Activated CD8-positive, alpha-beta memory T cell treated with anti-CD3 and anti-CD28 coated beads for 4 hours (primary cell): Measurements from ENCODE around the gene SLC4A1AP.
"Not testable (repeated sequence)": the region's sequence is repeated elsewhere in the genome, so short reads cannot be mapped to it uniquely, and the experiment has no call there.

ENCODE experiments used
- DNase-seq, 2 donors: peaks; one replicate each; pipeline ENCODE4 v3.0.0-alpha.2; 2020; ENCODE audit warnings: low read depth in 2 of 2

Gene SLC4A1AP

GRCh38 chr2:27651056-27651455 lies 12.6 kb upstream of the SLC4A1AP start:
- DNase-seq: no peak

DNA sequence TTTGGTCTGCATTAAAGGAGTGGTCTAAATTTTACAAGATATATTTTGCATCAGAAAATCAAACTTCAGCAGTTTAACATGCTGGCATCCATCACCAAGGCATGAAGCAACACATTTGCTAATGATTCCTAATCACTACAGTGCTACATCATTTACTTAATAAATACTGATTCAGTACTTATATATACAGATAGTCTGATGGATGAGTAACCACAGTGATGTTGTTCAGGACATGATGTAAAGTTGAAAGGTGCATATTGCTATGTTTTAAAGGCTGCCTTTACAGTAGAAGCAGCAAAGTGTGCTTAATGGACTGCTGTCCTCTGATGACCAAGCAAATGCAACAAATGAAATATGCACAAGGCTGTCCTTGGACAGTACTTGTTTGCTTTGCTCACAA lies 11.3 kb upstream of the SLC4A1AP start:
- DNase-seq: no peak

DNA sequence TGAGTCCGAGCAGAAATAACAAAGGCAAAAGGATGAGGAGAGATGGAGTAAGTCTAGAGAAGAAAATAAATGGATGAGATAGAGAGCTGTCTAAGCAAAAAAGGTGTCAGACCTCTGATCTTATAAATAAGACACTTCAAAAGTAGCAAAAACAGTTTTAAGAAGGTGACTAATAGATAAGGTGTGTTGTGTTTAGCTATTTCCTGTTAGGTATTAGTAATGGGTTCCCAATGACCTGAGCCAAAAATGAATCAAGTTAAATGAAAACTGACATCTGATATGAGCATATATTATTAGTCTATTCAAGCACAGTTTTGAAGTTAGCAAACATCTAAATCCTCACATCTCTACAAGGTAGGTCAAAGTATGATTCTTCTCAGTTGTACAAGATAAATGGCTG lies 10.9 kb upstream of the SLC4A1AP start:
- DNase-seq: no peak

DNA sequence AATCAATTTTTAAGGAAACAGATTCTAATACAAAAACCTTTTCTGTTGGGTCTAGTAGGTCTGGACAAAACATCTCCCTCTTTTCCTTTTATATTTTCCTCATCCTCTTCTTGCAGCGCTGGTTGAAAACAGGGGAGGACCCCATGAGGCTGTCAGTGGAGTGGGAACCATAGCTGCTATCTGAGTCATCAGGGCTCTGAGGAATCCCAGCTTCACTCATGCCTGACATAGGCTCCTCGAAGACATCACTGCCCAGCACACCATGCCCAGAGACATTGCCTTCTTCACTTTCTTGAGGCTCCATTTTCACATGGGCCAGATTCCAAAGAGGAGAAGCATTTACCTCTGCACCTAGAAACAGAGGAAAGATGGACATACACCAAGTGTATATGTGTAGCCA lies 10.3 kb upstream of the SLC4A1AP start:
- DNase-seq: no peak

DNA sequence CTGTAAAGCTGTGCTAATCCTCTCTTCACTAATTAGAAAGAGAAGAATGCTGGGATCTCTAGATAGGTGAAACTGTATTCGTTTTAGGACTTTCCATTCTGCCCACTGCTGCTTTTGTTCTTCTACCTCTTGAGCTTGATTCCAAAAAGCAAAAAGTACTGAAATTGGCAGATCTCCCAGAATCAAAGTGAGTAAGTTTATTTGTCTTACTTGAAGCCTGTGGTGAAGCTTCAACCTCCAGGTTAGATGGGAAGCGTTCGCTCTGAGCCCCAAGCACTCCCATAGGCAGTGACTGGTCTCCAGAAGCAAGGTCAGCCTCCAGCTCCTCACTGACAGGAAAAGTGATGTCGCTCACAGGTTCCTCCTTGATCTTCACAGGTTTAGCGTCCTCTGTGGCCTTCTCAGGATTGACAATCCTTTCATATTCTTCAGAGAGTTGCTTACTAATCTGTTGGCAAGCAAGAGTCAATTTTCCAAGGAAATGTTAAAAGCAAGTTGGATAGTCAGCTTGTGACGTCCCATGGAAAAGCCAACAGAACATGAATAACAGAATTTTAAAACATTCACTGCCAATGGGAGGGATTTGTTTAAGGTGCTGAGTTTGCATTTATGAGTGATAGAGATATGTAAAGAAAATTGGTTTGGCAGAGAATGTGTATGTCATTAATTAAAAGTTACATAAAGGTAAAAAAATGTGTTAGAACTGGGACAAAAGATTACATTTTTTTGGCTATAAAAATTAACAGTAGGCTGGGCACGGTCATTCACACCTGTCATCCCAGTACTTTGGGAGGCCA lies 8.3 kb upstream of the SLC4A1AP start:
- no peak for DNase-seq

DNA sequence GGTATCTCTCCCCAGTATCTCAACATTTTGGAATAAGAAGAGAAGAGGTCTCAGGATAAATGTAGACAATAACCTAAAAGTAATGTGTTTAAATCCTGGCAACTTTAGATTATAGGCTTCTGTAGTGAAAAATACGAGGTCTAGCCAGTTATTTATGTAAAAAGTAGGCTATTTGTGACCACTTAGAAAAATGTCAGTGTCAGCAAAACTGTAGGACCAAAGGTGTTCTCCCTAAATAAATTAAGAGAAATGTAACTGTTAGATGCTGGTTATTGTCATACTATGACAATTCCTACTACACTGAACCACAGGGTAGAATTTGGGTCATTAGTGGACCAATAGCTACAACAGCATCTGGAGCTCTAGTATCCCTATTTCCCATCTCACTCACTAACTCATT lies 2.3 kb upstream of the SLC4A1AP start:
- DNase-seq: no peak

GRCh38 chr2:27664154-27664574 lies 475 bp downstream of the SLC4A1AP start:
- DNase-seq: no peak

DNA sequence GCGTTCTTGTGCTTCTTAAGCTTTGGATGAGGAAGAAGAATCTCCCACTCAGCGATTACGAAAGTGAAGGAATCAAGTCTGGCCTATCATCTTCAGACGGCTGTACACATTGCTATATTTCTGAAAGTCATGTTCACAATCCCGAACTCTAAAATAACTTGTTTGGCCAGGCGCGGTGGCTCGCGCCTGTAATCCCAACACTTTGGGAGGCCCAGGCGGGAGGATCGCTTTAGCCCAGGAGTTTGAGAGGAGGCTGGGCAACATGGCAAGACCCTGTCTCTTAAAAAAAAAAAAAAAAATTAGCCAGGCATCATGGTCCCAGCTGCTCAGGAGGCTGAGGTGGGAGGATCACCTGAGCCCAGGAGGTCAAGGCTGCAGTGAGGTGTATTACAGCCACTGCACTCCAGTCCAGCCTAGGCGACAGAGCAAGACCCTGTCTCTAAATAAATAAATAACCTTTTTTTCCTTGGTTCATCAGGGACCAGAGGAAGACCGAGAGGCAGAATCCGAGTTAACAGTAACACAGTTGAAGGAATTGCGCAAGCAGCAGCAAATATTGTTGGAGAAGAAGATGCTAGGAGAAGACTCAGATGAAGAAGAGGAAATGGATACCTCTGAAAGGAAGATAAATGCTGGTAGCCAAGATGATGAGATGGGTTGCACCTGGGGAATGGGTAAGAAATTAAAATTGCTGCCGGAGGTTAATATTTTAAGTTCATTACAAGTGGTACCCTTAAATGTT lies 1.1 kb downstream of the SLC4A1AP start:
- no peak for DNase-seq

DNA sequence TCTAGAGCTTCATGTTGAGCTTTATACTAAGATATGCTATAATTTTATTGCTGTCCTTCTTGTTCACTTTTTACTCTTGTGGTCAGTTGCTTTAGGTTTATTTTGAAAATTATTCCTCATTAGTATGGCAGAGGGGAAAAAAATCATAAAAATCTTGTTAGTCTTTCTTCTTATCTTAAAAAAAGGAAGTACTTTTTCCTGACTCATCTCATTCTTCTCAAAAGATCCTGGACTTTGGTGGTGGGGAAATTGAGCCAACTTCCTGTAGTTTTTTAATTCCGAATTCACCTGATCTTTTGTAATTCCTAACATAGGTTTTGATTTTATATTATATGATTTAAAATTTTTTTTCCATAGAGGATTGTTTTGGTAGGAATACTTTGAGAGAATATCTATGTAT lies 3.8 kb downstream of the SLC4A1AP start:
- DNase-seq: no peak

DNA sequence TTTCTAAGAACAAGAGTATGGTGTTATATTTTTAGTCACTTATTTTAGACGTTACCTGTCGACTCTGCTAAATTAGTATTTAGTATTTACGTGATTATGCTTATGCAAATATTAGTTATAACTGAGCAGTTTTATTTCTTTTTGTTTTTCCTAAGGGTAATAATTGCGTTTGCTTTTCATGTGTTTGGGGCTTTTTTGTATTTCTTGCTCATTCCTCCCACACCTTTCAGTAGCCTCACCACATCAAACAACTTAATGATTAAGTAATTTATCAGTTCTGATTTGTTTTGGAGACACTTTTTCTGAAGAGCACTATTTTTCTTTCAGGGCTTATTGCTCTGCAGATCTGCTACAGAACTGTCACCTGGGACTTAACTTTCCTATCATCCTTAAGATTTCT lies 7.5 kb downstream of the SLC4A1AP start:
- no peak for DNase-seq

GRCh38 chr2:27672723-27673486 lies 9.2 kb downstream of the SLC4A1AP start:
- no peak for DNase-seq

- no peak for DNase-seq
Observed at GRCh38 chr2:27680571-27680970, 16.9 kb downstream of the SLC4A1AP start.

- DNase-seq: no peak
Observed at GRCh38 chr2:27681841-27682240, 18.2 kb downstream of the SLC4A1AP start.

DNA sequence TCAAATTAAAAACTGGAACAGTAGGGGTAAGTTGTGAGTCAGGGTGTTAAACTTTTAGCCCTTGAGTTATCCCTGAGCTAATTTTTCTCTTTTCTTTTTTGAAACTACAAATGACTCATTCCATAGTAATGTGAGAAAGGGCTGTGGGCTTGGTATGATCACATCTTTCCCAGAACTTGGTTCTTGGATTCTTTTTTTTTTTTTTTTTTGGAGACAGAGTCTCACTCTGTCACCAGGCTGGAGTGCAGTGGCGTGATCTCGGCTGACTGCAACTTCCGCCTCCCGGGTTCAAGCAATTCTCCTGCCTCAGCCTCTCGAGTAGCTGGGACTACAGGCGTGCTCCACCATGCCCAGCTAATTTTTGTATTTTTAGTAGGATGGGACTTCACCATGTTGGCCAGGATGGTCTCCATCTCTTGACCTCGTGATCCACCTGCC lies 18.7 kb downstream of the SLC4A1AP start:
- DNase-seq: not testable (repeated sequence)

DNA sequence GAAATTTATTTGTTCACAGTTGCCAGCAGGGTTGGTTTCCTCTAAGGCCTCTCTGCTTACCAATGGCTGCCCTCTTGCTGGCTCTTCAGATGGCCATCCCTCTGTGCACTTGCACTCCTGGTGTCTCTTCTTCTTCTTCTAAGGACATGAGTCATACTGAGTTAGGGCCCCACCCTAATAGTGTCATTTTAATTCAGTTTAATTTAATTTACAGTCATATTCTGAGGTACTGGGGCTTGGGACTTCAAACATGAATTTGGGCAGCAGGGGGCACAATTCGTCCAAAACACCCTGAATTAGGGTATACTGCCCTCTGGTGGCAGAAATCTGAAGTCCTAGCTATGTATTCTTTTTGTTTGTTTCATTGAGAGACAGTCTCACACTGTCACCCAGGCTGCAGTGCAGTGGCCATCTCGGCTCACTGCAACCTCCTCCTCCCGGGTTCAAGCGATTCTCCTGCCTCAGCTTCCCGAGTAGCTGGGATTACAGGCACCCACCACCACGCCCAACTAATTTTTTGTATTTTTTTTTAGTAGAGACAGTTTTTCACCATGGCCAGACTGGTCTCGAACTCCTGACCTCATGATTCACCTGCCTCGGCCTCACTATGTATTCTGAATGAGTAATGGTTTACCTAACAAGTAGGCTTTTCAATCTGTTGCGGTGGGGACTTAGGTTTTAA lies 19.8 kb downstream of the SLC4A1AP start:
- peak; percentile 72 to 74 for DNase-seq

- DNase-seq: not testable (repeated sequence)
Observed at GRCh38 chr2:27685006-27685405, 21.3 kb downstream of the SLC4A1AP start.

- DNase-seq: no peak
Observed at GRCh38 chr2:27685577-27685976, 21.9 kb downstream of the SLC4A1AP start.

GRCh38 chr2:27687232-27687631 lies 23.5 kb downstream of the SLC4A1AP start:
- no peak for DNase-seq

- DNase-seq: no peak
Observed at GRCh38 chr2:27689424-27689823, 25.7 kb downstream of the SLC4A1AP start.

DNA sequence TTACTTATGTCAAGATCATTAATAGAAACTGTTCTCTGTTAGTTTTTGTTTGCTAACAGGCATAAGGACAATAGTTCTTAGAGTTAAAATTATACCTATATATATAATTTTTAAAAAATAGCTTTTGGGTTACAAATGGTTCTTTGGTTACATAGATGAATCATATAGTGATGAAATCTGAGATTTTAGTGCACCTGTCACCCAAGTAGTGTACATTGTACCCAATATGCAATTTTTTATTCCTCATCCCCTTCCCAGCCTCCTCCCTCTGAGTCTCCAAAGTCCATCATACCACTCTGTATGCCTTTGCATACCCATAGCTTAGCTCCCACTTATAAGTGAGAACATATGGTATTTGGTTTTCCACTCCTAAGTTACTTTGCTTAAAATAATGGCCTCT lies 26.4 kb downstream of the SLC4A1AP start:
- DNase-seq: no peak

GRCh38 chr2:27697660-27698059 lies 34.0 kb downstream of the SLC4A1AP start:
- no peak for DNase-seq

GRCh38 chr2:27701676-27702075 lies 38.0 kb downstream of the SLC4A1AP start:
- DNase-seq: no peak
